ENCODE data around the gene SPDEF.

Gene SPDEF

DNA sequence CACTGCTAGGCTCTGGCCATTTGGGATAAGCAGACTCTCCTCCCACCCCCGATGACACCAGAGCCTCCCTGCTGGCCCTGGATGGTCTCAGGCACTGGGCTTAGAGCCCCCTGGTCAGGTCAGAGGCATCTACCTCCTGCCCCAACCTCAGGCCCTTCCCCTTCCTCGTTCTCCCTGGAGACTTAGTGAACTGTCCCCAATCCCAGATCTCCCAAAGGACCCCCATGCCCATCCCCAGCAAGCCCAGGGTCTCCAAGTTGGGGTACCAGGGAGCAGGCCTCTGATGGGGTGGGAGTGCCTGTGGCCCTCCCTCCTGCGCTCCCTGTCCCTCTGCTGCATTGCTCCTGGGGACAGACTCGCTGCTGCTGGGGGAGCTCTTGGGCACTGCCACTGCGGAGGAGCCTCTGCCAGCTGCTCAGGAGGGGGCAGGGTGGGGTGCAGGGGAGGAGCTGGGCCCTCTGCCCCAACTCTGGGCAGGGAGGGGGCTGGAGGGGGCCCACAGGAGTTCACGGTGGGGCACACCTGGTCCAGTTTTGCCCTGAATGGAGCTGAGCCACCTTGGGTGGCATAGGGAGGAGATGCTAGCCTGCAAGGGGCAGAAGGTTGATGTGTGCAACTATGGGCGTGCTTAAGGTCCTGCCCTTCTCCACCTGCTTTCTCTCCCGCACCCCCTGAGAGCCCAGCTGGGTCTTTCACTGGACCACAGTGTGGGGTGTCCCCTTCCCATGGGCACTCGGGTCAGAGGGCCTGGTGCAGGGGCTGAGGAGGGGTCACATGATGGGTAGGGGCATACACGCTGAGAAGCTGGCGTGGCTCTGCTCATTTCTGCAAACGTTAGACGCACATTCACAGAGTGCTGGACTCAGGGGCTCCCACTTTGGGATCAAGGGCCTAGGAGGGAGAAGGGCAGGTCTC lies 40.4 kb downstream of the SPDEF start:
- DNase-seq (ENCODE audit: low read depth): no peak
- TF ChIP-seq MYC (IDR thresholded peaks at IDR 0.05; ENCODE audit: low read depth, low read length): no peak
- TF ChIP-seq, protein P1, sequence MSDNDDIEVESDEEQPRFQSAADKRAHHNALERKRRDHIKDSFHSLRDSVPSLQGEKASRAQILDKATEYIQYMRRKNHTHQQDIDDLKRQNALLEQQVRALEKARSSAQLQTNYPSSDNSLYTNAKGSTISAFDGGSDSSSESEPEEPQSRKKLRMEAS (IDR thresholded peaks at IDR 0.05; ENCODE audit: low read depth, low read length): no peak
- TF ChIP-seq, protein P2, sequence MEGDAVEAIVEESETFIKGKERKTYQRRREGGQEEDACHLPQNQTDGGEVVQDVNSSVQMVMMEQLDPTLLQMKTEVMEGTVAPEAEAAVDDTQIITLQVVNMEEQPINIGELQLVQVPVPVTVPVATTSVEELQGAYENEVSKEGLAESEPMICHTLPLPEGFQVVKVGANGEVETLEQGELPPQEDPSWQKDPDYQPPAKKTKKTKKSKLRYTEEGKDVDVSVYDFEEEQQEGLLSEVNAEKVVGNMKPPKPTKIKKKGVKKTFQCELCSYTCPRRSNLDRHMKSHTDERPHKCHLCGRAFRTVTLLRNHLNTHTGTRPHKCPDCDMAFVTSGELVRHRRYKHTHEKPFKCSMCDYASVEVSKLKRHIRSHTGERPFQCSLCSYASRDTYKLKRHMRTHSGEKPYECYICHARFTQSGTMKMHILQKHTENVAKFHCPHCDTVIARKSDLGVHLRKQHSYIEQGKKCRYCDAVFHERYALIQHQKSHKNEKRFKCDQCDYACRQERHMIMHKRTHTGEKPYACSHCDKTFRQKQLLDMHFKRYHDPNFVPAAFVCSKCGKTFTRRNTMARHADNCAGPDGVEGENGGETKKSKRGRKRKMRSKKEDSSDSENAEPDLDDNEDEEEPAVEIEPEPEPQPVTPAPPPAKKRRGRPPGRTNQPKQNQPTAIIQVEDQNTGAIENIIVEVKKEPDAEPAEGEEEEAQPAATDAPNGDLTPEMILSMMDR (IDR thresholded peaks at IDR 0.05; ENCODE audit: low read depth, low read length): no peak
- TF ChIP-seq POLR2A (IDR thresholded peaks at IDR 0.05; ENCODE audit: extremely low read depth, insufficient read length): no peak
- no peak overlapping the region for H3K4me3 ChIP-seq (ENCODE audit: low read depth, low read length)

DNA sequence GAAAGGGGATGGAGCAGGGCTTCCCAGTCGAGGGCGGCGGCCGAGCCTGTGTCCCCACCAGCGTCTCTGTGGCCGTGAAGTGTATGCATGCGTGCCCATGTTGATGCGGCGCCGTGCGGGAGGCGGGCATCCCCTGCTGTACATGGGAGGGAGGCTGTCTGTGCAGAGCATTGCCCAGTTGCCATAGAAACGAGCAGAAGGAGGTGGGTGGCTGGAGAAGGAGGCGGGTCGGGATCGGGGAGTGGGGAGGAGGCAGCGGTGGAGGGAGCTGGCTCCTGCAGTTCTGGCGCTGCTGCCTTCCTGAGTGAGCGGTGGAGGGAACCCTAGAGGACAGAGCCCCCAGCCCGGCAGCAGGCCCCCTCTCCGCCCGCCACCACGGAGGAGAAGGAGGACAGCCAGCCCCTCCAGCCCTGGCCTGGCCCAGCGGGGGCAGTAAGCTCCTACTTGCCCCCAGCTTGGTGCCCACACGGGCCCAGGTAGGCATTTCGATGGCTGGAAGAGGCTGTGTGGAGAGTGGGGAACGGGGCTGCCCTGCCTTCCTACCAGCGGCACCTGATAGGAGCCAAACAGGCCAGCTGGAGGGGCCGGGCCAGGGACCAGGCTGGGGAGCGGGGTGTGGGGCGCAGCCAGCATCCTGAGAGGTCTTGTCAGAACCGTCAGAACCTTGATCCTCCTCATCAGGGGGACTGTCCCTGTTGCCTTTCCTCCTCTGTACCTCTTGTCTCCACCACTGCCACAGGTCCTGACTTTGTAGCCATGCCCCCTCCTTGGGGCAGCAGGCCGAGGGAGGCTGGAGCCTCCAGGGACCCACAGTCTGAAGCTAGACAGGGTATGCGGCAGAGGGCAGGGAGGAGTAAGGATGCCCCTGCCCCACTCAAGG lies 41.3 kb downstream of the SPDEF start:
- H3K4me3 ChIP-seq (ENCODE audit: low read depth, low read length): no peak overlapping the region
- TF ChIP-seq, protein P1 (IDR thresholded peaks at IDR 0.05; ENCODE audit: low read depth, low read length): no peak
- TF ChIP-seq, protein P2 (IDR thresholded peaks at IDR 0.05; ENCODE audit: low read depth, low read length): no peak
- TF ChIP-seq MYC (IDR thresholded peaks at IDR 0.05; ENCODE audit: low read depth, low read length) (no peak), POLR2A (IDR thresholded peaks at IDR 0.05; ENCODE audit: extremely low read depth, insufficient read length) (no peak)

GRCh38 chr6:34514112-34514511 lies 42.0 kb downstream of the SPDEF start:
- no peak overlapping the region for H3K4me3 ChIP-seq (ENCODE audit: low read depth, low read length)
- no peak for DNase-seq (ENCODE audit: low read depth)
- TF ChIP-seq POLR2A (IDR thresholded peaks at IDR 0.05; ENCODE audit: extremely low read depth, insufficient read length) (no peak), MYC (IDR thresholded peaks at IDR 0.05; ENCODE audit: low read depth, low read length) (no peak)
- TF ChIP-seq, protein P2 (IDR thresholded peaks at IDR 0.05; ENCODE audit: low read depth, low read length): no peak
- TF ChIP-seq, protein P1 (IDR thresholded peaks at IDR 0.05; ENCODE audit: low read depth, low read length): no peak

More for the DNA sequence above, 41.3 kb downstream of the SPDEF start:
- no peak for DNase-seq (ENCODE audit: low read depth)

- no peak for DNase-seq (ENCODE audit: low read depth)
- H3K4me3 ChIP-seq (ENCODE audit: low read depth, low read length): no peak overlapping the region
- no peak for TF ChIP-seq POLR2A (IDR thresholded peaks at IDR 0.05; ENCODE audit: extremely low read depth, insufficient read length)
- TF ChIP-seq, protein P1 (IDR thresholded peaks at IDR 0.05; ENCODE audit: low read depth, low read length): no peak
- TF ChIP-seq, protein P2 (IDR thresholded peaks at IDR 0.05; ENCODE audit: low read depth, low read length): no peak
- TF ChIP-seq MYC (IDR thresholded peaks at IDR 0.05; ENCODE audit: low read depth, low read length): no peak
These were observed 42.5 kb downstream of the SPDEF start for GRCh38 chr6:34513646-34514045.

DNA sequence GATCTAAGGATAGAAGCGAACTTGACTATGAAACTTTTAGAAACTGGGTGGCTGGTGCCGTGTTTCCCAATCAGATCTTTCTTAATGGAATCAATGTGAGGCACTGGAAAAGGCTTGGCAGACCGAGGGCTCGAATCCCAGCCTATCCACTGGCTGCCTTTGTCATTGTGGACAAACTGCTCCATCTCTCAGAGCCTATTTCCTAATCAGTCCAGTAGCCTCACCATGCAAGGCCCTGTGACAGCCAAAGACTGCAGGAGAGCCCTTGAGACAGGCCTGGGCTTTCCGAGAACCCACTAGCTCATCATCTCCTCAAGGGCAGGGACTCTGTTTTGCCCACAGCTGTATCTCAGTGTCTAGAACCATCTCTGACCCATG lies 43.4 kb downstream of the SPDEF start:
- DNase-seq (ENCODE audit: low read depth): no peak
- no peak overlapping the region for H3K4me3 ChIP-seq (ENCODE audit: low read depth, low read length)
- TF ChIP-seq MYC (IDR thresholded peaks at IDR 0.05; ENCODE audit: low read depth, low read length): no peak
- TF ChIP-seq, protein P2 (IDR thresholded peaks at IDR 0.05; ENCODE audit: low read depth, low read length): no peak
- no peak for TF ChIP-seq POLR2A (IDR thresholded peaks at IDR 0.05; ENCODE audit: extremely low read depth, insufficient read length)
- TF ChIP-seq, protein P1 (IDR thresholded peaks at IDR 0.05; ENCODE audit: low read depth, low read length): no peak
